ENCODE measurements around the gene ST3GAL4. TPM values are rescaled to one million over a fixed set of nuclear protein-coding genes. Genes with fewer than 3 reads are reported as not detected.

ST3GAL4 gene
- total and polyA plus RNA-seq, 7 experiments from 2014 or later = 2.7 to 13.4 (median 4.1) TPM

GRCh38 chr11:126432525-126432924 is 77.0 kb downstream of the ST3GAL4 start:
- Histone ChIP-seq H3K27me3 (ENCODE audit: control insufficient read depth in 2 of 2, insufficient read depth in 2 of 2, low read length in 2 of 2) (no peaks in the 10 kb centered on the region), H3K36me3 (ENCODE audit: control insufficient read depth in 2 of 3, insufficient read depth in 3 of 3, low read length in 3 of 3) (no peaks in the 10 kb centered on the region), H3K4me3 (ENCODE audit: low read length) (no peak overlapping the region), H3K9me3 (ENCODE audit: control insufficient read depth in 2 of 3, low read length in 3 of 3) (no peaks in the 10 kb centered on the region), H3K4me1 (ENCODE audit: control insufficient read depth in 2 of 2, insufficient read depth in 2 of 2, low read length in 2 of 2) (no peaks in the 10 kb centered on the region), H3K27ac (ENCODE audit: low read depth, low read length) (no peak overlapping the region)
- DNase-seq = no peak
- Mint-ChIP-seq H3K9me3 (no peaks in the 10 kb centered on the region), H3K4me1 (no peaks in the 10 kb centered on the region), H3K36me3 (no peaks in the 10 kb centered on the region), H3K27me3 (no peaks in the 10 kb centered on the region), H3K4me3 (no peak overlapping the region), H3K27ac (no peak overlapping the region)
- ChIA-PET CTCF (interaction anchor here (1.6 kb wide), 1 partner anchor 48 kb away, joined by 4 read pairs; no protein-coding TSS in a partner anchor), POLR2A (no interaction called here)
- intact Hi-C loops (cut with micrococcal nuclease) = no loop called here
- no peak for ATAC-seq

GRCh38 chr11:126433244-126433846 is 77.9 kb downstream of the ST3GAL4 start:
- no peaks in the 10 kb centered on the region for H3K4me1 ChIP-seq (ENCODE audit: control insufficient read depth in 2 of 2, insufficient read depth in 2 of 2, low read length in 2 of 2)
- H3K9me3 ChIP-seq (ENCODE audit: control insufficient read depth in 2 of 3, low read length in 3 of 3) = no peaks in the 10 kb centered on the region
- no peak overlapping the region for H3K27ac ChIP-seq (ENCODE audit: low read depth, low read length)
- no peak overlapping the region for H3K4me3 ChIP-seq (ENCODE audit: low read length)
- H3K4me3 Mint-ChIP-seq = no peak overlapping the region
- POLR2A ChIA-PET = no interaction called here
- ATAC-seq = no peak
- H3K4me1 Mint-ChIP-seq = no peaks in the 10 kb centered on the region
- H3K27me3 Mint-ChIP-seq = no peaks in the 10 kb centered on the region
- H3K36me3 Mint-ChIP-seq = no peaks in the 10 kb centered on the region
- H3K36me3 ChIP-seq (ENCODE audit: control insufficient read depth in 2 of 3, insufficient read depth in 3 of 3, low read length in 3 of 3) = no peaks in the 10 kb centered on the region
- H3K9me3 Mint-ChIP-seq = no peaks in the 10 kb centered on the region
- DNase-seq = no peak
- H3K27me3 ChIP-seq (ENCODE audit: control insufficient read depth in 2 of 2, insufficient read depth in 2 of 2, low read length in 2 of 2) = no peaks in the 10 kb centered on the region
- no peak overlapping the region for H3K27ac Mint-ChIP-seq
- intact Hi-C loops (cut with micrococcal nuclease) = no loop called here
- CTCF ChIA-PET = interaction anchor here (1.6 kb wide), 1 partner anchor 47 kb away, joined by 4 read pairs; no protein-coding TSS in a partner anchor

- DNase-seq (no peak), ATAC-seq (no peak)
- Histone ChIP-seq H3K27ac (ENCODE audit: low read depth, low read length) (no peak overlapping the region), H3K36me3 (ENCODE audit: control insufficient read depth in 2 of 3, insufficient read depth in 3 of 3, low read length in 3 of 3) (no peaks in the 10 kb centered on the region), H3K4me3 (ENCODE audit: low read length) (no peak overlapping the region), H3K4me1 (ENCODE audit: control insufficient read depth in 2 of 2, insufficient read depth in 2 of 2, low read length in 2 of 2) (no peaks in the 10 kb centered on the region), H3K27me3 (ENCODE audit: control insufficient read depth in 2 of 2, insufficient read depth in 2 of 2, low read length in 2 of 2) (no peaks in the 10 kb centered on the region), H3K9me3 (ENCODE audit: control insufficient read depth in 2 of 3, low read length in 3 of 3) (no peaks in the 10 kb centered on the region)
- intact Hi-C loops (cut with micrococcal nuclease) = no loop called here
- no peaks in the 10 kb centered on the region for H3K27me3 Mint-ChIP-seq
- H3K9me3 Mint-ChIP-seq = no peaks in the 10 kb centered on the region
- H3K27ac Mint-ChIP-seq = no peak overlapping the region
- POLR2A ChIA-PET = no interaction called here
- H3K36me3 Mint-ChIP-seq = no peaks in the 10 kb centered on the region
- no peaks in the 10 kb centered on the region for H3K4me1 Mint-ChIP-seq
- no peak overlapping the region for H3K4me3 Mint-ChIP-seq
- CTCF ChIA-PET = interaction anchor here (1.6 kb wide), 1 partner anchor 46 kb away, joined by 4 read pairs; no protein-coding TSS in a partner anchor
These were observed 78.8 kb downstream of the ST3GAL4 start for GRCh38 chr11:126433989-126434949.

- H3K36me3 ChIP-seq (ENCODE audit: control insufficient read depth in 2 of 3, insufficient read depth in 3 of 3, low read length in 3 of 3) = no peaks in the 10 kb centered on the region
- no peaks in the 10 kb centered on the region for H3K4me1 ChIP-seq (ENCODE audit: control insufficient read depth in 2 of 2, insufficient read depth in 2 of 2, low read length in 2 of 2)
- POLR2A ChIA-PET = no interaction called here
- H3K36me3 Mint-ChIP-seq = no peaks in the 10 kb centered on the region
- CTCF ChIA-PET = no interaction called here
- H3K27ac ChIP-seq (ENCODE audit: low read depth, low read length) = no peak overlapping the region
- intact Hi-C loops (cut with micrococcal nuclease) = no loop called here
- H3K4me1 Mint-ChIP-seq = no peaks in the 10 kb centered on the region
- H3K27me3 ChIP-seq (ENCODE audit: control insufficient read depth in 2 of 2, insufficient read depth in 2 of 2, low read length in 2 of 2) = no peaks in the 10 kb centered on the region
- no peaks in the 10 kb centered on the region for H3K9me3 Mint-ChIP-seq
- H3K4me3 Mint-ChIP-seq = no peak overlapping the region
- DNase-seq (no peak), ATAC-seq (no peak)
- H3K9me3 ChIP-seq (ENCODE audit: control insufficient read depth in 2 of 3, low read length in 3 of 3) = no peaks in the 10 kb centered on the region
- no peak overlapping the region for H3K27ac Mint-ChIP-seq
- no peaks in the 10 kb centered on the region for H3K27me3 Mint-ChIP-seq
- no peak overlapping the region for H3K4me3 ChIP-seq (ENCODE audit: low read length)
These were observed 79.5 kb downstream of the ST3GAL4 start for GRCh38 chr11:126434950-126435335.

GRCh38 chr11:126436209-126436755 is 80.8 kb downstream of the ST3GAL4 start:
- H3K4me1 Mint-ChIP-seq = peaks cover 0 to 5% (median 0%) of the 10 kb centered on the region in 7 donors
- no peak overlapping the region for H3K27ac Mint-ChIP-seq
- Histone ChIP-seq H3K27ac (ENCODE audit: low read depth, low read length) (no peak overlapping the region), H3K4me3 (ENCODE audit: low read length) (no peak overlapping the region), H3K9me3 (ENCODE audit: control insufficient read depth in 2 of 3, low read length in 3 of 3) (no peaks in the 10 kb centered on the region), H3K4me1 (ENCODE audit: control insufficient read depth in 2 of 2, insufficient read depth in 2 of 2, low read length in 2 of 2) (peaks cover 6% of the 10 kb centered on the region in 2 donors), H3K36me3 (ENCODE audit: control insufficient read depth in 2 of 3, insufficient read depth in 3 of 3, low read length in 3 of 3) (no peaks in the 10 kb centered on the region), H3K27me3 (ENCODE audit: control insufficient read depth in 2 of 2, insufficient read depth in 2 of 2, low read length in 2 of 2) (no peaks in the 10 kb centered on the region)
- no peak for ATAC-seq
- no peak overlapping the region for H3K4me3 Mint-ChIP-seq
- no peaks in the 10 kb centered on the region for H3K9me3 Mint-ChIP-seq
- DNase-seq = no peak
- POLR2A ChIA-PET = no interaction called here
- peaks cover 0 to 5% (median 3%) of the 10 kb centered on the region in 5 donors for H3K27me3 Mint-ChIP-seq
- H3K36me3 Mint-ChIP-seq = no peaks in the 10 kb centered on the region
- intact Hi-C loops (cut with micrococcal nuclease) = no loop called here
- CTCF ChIA-PET = no interaction called here

- ATAC-seq = no peak
- no peaks in the 10 kb centered on the region for H3K36me3 ChIP-seq (ENCODE audit: control insufficient read depth in 2 of 3, insufficient read depth in 3 of 3, low read length in 3 of 3)
- no peak overlapping the region for H3K4me3 ChIP-seq (ENCODE audit: low read length)
These were observed 82.2 kb downstream of the ST3GAL4 start for GRCh38 chr11:126437731-126438130.

More at GRCh38 chr11:126437731-126438130, 82.2 kb downstream of the ST3GAL4 start:
- Mint-ChIP-seq H3K4me3 (no peak overlapping the region), H3K27ac (no peak overlapping the region), H3K27me3 (peaks cover 0 to 7% (median 3%) of the 10 kb centered on the region in 5 donors), H3K9me3 (no peaks in the 10 kb centered on the region), H3K36me3 (no peaks in the 10 kb centered on the region), H3K4me1 (peaks cover 0 to 5% (median 0%) of the 10 kb centered on the region in 7 donors)
- ChIA-PET POLR2A (no interaction called here), CTCF (no interaction called here)
- intact Hi-C loops (cut with micrococcal nuclease) = no loop called here
- Histone ChIP-seq H3K27me3 (ENCODE audit: control insufficient read depth in 2 of 2, insufficient read depth in 2 of 2, low read length in 2 of 2) (no peaks in the 10 kb centered on the region), H3K4me1 (ENCODE audit: control insufficient read depth in 2 of 2, insufficient read depth in 2 of 2, low read length in 2 of 2) (peaks cover 6% of the 10 kb centered on the region in 2 donors), H3K27ac (ENCODE audit: low read depth, low read length) (no peak overlapping the region), H3K9me3 (ENCODE audit: control insufficient read depth in 2 of 3, low read length in 3 of 3) (no peaks in the 10 kb centered on the region)
- DNase-seq = no peak
